ENCODE data around the gene VARS1.
"Not testable (repeated sequence)": the region's sequence is repeated elsewhere in the genome, so short reads cannot be mapped to it uniquely, and the experiment has no call there.

The VARS1 gene

GRCh38 chr6:31821301-31822035 is 25.9 kb upstream of the VARS1 start:
- peak; percentile 54 for DNase-seq

GRCh38 chr6:31820399-31820798 is 24.8 kb upstream of the VARS1 start:
- not testable (repeated sequence) for DNase-seq

- no peak for DNase-seq
Measured at GRCh38 chr6:31819871-31820299, 24.3 kb upstream of the VARS1 start.

- not testable (repeated sequence) for DNase-seq
Measured at GRCh38 chr6:31817929-31818511, 22.5 kb upstream of the VARS1 start.

- not testable (repeated sequence) for DNase-seq
Measured at GRCh38 chr6:31817133-31817928, 21.8 kb upstream of the VARS1 start.

- DNase-seq = peak; percentile 98
Measured at GRCh38 chr6:31815025-31815838, 19.7 kb upstream of the VARS1 start, which contains the start of the genes HSPA1A and HSPA1L. Gene HSPA1A, plus strand, starts transcription at chr6:31815543. Its CDS starts 214 bp downstream, at chr6:31815757. Gene HSPA1L, minus strand, starts transcription at chr6:31815283. Its CDS starts 3,311 bp downstream, at chr6:31811972.

GRCh38 chr6:31814677-31815024 is 19.1 kb upstream of the VARS1 start:
- peak; percentile 92 for DNase-seq

GRCh38 chr6:31813465-31813849 is 17.9 kb upstream of the VARS1 start:
- no peak for DNase-seq

- no peak for DNase-seq
Measured at GRCh38 chr6:31811645-31812044, 16.1 kb upstream of the VARS1 start.

- DNase-seq = not testable (repeated sequence)
Measured at GRCh38 chr6:31808599-31808998, 13.0 kb upstream of the VARS1 start.

- DNase-seq = peak; percentile 85
Measured at GRCh38 chr6:31806470-31807272, 11.1 kb upstream of the VARS1 start, which contains the start of gene LSM2. Gene LSM2, minus strand, starts transcription at chr6:31806966. Its CDS starts 209 bp downstream, at chr6:31806757.

GRCh38 chr6:31805939-31806469 is 10.5 kb upstream of the VARS1 start:
- no peak for DNase-seq

- DNase-seq = not testable (repeated sequence)
Measured at GRCh38 chr6:31801031-31801927, 5.7 kb upstream of the VARS1 start.

GRCh38 chr6:31799781-31800180 is 4.2 kb upstream of the VARS1 start:
- DNase-seq = no peak

- DNase-seq = no peak
Measured at GRCh38 chr6:31797588-31797987, 2.0 kb upstream of the VARS1 start.

- DNase-seq = no peak
Measured at GRCh38 chr6:31796993-31797385, 1.4 kb upstream of the VARS1 start.

GRCh38 chr6:31794866-31795615 is 511 bp downstream of the VARS1 start:
- DNase-seq = no peak

- no peak for DNase-seq
Measured at GRCh38 chr6:31794294-31794865, 1.2 kb downstream of the VARS1 start.

GRCh38 chr6:31793927-31794245 is 1.7 kb downstream of the VARS1 start:
- DNase-seq = not testable (repeated sequence)
